ENCODE results near the gene SPTLC3.

The SPTLC3 gene

GRCh38 chr20:13101706-13102105, 92.9 kb downstream of the SPTLC3 start:
- no peak for DNase-seq

GRCh38 chr20:13102237-13102636, 93.5 kb downstream of the SPTLC3 start:
- no peak for DNase-seq

GRCh38 chr20:13102694-13103093, 93.9 kb downstream of the SPTLC3 start:
- no peak for DNase-seq

GRCh38 chr20:13105039-13105438, 96.3 kb downstream of the SPTLC3 start:
- no peak for DNase-seq

- DNase-seq = no peak
Observed at GRCh38 chr20:13105864-13106457, 97.2 kb downstream of the SPTLC3 start.

GRCh38 chr20:13109658-13110057, 100.9 kb downstream of the SPTLC3 start:
- DNase-seq = no peak

DNA sequence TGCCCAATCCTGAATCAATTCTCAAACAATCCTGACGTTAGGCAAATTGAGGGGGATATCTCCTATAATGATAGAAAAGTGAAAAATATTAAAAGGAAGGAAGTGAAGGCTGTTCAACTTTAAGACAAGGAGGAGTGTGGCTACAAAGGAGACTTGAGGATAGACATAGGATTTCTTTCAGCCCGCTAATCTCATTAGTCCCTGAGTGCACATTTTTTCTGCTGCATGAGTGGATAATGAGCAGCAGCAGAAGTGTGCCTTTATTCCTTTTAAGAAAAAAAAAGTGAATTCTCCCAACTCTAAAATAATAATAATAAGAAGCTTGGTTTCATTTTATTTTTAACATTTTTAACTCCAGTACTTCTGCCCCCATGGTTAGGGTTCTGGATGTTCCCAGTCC, 102.0 kb downstream of the SPTLC3 start:
- no peak for DNase-seq

- no peak for DNase-seq
Observed at GRCh38 chr20:13111249-13111911, 102.6 kb downstream of the SPTLC3 start.

DNA sequence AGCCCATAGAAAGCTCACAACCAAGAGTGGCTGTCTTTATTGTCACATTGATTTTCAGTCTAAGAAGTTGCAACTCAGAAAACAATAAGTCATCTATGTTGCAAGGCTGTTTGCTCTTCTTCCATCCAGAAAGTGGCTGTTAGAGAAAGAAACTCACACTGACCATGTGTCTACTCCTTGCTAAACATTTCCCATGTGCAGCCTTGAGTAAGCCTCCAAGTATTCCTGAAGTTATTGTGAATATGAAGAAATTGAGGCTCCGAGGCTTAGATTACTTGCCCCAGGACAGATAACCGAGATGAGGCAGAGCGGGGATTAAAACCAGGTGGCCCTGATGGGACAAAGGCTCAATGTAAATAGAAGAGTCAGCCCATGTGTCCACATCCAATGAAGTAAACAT, 105.0 kb downstream of the SPTLC3 start:
- DNase-seq = no peak

DNA sequence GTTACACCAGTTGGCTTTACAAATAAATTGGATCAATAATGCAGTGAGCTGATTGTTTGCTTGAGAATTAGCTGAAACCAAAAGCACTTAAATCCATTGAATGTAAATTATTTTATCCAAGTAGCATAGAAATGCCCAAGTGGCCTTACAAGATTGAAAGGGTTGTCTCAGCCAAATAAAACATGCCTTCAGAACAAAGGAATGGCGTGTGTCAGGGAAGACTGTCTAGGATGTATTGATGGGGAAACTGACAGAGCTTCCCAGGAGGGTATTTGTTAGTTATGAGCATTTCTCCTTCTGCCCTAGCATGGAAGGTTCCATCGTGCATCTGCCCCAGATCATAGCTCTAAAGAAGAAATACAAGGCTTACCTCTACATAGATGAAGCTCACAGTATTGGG, 108.4 kb downstream of the SPTLC3 start:
- DNase-seq = no peak

GRCh38 chr20:13118676-13119075, 109.9 kb downstream of the SPTLC3 start:
- DNase-seq = no peak

- DNase-seq = peak; percentile 53
Observed at GRCh38 chr20:13119583-13119982, 110.8 kb downstream of the SPTLC3 start.

DNA sequence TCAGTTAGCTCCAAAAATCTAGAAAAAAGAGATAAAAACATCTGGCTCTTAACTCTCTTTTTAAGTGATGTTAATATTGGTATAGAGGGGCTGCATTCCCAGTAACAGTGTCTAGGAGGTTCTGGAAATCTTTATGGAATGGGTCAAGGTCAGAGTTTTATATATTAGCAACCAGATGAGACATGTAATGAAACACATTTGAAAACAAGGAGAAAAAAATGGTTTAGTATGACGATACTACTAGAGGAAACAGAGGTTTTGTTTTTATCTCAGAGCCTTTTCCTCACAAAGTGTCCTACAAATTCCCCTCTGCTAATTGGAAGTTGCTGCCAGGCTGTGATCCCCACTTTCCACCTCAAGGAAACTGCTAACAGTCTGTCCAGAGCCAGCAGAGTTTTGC, 111.7 kb downstream of the SPTLC3 start:
- DNase-seq = no peak

GRCh38 chr20:13121840-13122515, 113.2 kb downstream of the SPTLC3 start:
- DNase-seq = no peak

- DNase-seq = no peak
Observed at GRCh38 chr20:13125486-13125885, 116.7 kb downstream of the SPTLC3 start.

- no peak for DNase-seq
Observed at GRCh38 chr20:13128173-13128572, 119.4 kb downstream of the SPTLC3 start.

GRCh38 chr20:13130061-13130706, 121.4 kb downstream of the SPTLC3 start:
- DNase-seq = no peak

DNA sequence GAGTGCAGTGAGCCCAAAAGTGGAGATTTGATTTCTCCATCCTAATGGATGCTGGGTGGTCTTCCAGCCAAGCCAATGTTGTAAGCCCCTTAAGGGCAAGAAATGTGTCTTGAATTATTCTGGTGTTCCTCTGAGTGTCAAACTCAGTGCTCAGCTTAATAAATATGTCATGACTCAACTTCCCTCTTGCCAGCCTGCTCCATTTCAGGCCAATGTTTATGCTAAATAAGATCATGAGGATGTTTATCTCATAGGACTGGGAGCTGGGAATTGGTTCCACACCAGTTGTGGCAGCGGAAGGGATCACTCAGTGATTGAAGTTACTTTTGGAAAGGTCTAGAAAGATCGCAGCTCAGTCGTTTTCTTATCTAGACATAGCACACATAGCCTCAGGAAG, 121.9 kb downstream of the SPTLC3 start:
- no peak for DNase-seq

DNA sequence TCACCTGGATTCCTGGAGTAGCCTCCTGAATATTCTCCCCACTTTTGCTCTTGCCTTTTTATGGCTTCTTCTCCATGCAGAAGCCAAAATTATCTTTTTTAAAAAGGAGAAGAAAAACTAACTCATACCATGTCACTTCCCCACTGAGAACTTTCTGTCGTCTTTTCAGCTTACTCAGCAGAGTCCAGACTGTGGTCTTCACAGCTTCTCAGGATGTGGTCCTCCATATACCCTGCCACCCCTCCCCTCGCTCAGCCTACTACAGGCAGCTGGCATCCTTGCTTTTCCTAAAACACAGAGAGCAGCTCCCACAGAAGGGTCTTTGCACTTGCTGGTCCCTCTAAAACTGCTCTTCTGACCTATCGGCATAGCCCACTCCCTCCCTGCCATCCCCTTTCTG, 122.9 kb downstream of the SPTLC3 start:
- no peak for DNase-seq

DNA sequence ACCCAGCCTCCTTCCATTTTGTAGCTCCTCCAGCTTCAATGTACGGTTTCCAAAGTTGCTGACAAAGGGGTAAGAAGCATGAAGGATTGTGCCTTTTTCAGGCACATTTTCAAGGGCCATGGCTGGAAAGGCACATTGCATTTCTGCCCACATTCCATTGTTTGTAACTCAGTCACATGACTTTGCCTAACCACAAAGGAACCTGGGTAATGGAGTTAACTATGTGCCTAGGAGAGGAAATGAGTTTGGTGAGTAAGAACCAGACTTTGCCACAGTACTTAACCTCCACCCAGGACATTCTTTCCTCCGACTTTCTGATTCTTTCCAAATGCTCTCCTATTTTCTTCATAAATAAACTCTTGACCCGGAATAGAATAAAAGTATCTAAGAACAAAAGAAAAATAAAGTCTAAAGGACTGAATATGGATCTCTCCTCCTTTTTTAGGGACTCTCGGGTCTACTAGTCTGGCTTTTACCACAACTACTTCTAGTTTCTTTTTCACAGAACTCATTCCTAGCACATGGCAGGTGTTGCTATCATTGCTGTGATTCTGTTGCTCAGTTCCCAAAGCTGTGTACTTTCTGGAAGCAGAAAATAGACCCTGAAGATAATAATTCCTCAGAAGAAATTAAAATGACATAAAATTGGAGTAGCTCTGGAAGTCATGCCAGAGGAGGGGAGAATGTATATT, 130.8 kb downstream of the SPTLC3 start:
- DNase-seq = no peak

DNA sequence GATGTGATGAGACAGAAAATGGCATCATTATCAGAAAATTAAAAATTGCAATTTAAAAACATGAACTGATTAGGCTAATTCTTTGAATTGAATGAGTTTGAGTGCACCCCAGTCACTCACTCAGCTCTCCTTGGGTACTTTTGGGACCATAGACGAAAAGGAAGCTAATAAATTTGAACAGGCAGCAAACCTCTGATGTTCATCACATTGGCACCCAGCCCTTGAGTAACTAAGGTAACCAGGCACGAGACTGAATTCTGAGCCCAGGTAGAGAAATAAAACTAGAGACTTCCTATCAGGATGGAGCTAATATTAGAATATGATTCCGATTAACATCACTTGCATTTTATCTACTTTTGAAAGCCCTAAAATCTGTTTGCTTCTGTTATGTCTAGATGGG, 131.4 kb downstream of the SPTLC3 start:
- no peak for DNase-seq

DNA sequence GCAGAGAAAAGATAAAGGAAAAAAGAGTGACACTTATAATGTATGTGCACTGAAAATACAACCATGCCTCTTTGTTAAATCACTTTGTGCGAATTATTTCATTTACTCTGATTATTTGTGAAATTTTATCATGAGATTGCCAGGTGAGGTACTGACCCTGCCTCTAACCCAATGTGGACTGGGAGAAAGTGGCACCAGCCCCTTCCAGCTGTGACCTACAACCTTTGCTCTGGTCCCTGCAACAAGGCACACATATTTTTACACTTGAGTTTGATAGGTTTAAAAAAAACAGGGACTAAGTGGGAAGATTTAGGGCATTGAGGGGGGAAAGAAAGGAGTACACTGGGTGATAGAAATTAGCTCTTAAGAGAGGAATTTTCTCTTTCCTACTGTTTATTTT, 132.0 kb downstream of the SPTLC3 start:
- DNase-seq = no peak

DNA sequence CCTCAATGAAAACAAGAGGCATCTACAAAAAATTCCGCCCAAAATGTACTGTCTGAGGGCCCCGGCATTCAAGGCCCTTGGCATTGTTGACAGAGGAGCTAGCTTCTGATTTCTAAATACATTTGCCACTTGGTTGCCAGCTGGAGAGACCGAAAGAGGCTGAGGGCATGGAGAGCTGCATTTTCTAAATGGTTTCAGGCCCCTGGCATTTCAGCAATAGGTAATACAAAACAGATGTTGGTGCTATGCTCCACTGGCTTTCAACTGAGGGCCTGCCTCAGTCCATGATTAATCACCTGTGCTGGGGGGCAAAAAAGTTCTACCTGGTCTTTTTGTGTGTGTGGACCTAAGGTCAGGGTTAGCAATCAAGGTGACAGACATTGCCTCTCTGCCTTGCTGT, 132.8 kb downstream of the SPTLC3 start:
- no peak for DNase-seq
